Mucosa of gallbladder (tissue), 1 donor: ENCODE measurements around the gene MROH7. TPM values are rescaled to one million over a fixed set of nuclear protein-coding genes. Genes with fewer than 3 reads are reported as not detected.

Source experiments
- DNase-seq: peaks from one replicate; pipeline ENCODE4 v3.0.0-alpha.2; 2020; ENCODE audit warnings: low spot score
- total RNA-seq: library from RNA; stranded (reverse); gene quantifications from one replicate; pipeline ENCODE4 v1.2.1, GENCODE V29; 2021
- donor health status: DM: no; HTN: no; CAD: no.

Gene MROH7
- total RNA-seq: 8.0 TPM

DNA sequence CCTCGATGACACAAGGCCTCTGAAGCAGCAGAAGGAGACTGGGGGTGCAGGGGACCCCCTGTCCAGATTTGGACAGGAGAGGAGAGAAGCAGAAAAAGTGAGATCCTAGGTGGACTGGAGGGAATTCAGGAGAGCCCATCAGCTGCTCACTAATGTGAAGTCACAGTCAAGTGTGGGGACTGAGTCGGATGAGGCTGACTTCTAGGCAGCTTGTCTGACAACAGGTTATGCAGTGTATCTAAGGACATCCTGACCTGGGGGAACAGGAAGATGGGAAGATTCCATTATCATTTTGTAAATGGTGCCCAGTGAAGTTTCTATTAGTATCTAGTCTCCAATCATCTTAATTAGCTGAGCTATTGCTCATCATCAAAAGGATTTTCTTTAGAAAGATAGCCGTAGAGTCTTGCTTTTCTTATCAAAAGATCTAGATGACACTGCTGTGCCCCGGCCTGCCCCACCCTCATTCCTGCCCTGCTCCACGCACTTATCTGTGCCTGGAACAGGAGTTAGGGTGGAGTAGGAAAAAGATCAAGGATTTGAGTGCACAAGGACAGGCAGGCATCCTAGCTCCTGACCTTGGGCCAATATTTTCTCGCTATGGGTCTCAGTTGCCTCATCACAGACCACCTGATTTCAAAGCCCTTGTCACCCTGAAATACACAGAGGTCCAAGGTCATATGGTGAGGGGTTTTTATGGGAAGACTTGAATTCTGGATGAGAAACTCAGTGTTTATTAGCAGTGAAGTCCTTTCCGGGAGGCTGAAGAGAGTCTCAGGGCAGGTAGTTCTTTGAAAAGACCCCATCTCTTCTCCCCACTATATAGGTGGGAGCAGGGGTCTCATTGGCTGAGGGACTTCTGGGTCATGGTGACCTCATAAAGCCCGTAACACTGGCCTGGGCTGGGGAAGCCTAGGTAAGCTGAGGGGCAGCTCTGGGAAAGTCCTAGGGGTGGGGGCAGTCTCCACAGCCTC is at the start of gene MROH7:
TSS of gene MROH7 (plus strand) at position 924 of the 974 bp plus-strand sequence. CDS start 11,141 bp downstream, outside the sequence.
- no peak for DNase-seq

DNA sequence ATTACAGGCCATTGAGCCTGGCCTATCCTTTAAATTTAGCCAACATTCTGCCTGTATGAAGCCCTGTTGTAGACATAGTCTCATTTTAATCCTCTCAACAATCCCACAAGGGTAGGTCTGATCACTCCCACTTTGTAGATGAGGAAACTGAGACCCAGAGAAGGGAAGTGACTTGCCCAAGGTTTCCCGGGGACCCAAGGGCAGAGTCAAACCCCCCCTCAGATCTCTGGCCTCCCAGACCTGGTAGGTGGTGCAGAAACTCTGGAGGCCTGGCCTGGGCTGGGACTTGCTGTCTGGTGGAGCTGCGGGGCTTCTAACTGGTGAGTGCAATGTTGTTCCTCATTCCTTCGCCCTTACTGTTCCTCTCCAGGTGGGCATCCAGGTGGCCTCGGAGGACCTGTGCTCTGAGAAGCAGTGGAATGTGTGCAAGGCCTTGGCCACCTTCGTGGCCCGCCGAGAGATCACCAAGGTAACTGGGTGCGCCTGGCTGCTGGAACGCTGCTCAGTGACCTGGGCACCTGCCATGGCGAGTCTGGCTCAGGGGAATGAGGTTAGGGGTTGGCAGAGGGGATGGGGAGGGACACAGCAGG is 47.9 kb upstream of the MROH7 start:
- DNase-seq: no peak

DNA sequence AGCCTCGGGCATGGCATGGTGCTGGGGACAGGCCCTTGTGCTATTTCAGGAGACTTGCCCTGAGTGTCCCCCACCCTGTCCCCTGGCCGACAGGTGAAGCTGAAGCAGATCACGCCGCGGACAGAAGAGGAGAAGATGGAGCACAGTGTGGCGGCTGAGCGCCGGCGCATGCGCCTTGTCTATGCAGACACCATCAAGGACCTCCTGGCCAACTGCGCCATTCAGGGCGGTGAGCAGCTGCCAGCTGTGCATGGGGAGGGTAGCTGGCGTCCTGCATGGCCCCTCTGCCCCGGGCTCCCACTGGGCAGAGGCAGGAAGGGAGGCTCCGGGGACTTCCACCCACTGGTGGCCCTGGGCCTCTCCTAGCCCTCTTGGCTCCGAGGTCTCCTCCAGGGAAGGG is 47.1 kb upstream of the MROH7 start:
- DNase-seq: no peak

DNA sequence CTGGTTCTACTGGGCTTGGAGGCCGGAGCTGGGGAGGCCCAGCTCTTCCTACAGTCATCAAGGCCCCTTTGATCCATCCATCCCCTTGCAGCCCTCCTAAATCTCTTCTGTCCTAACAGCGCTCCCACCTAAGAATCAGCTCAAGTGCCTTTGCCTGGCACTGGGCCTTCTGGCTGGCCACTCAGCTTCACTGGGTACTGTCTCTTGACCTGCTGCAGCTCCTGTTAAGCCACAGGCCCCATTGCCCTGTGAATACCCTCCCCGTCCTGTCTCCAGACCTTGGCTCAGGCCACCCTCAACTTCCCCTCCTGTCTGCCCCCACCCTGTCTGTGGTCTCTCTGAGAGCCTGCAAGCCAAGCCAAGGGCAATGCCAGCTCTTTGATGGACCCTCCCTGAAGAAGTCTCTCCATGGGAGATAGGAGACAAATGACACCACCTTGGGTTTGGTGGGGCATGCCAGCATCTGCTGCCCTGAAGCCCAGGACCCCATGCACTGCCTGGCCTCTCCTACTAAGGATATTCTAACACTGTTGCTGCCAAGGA is 45.6 kb upstream of the MROH7 start:
- no peak for DNase-seq

DNA sequence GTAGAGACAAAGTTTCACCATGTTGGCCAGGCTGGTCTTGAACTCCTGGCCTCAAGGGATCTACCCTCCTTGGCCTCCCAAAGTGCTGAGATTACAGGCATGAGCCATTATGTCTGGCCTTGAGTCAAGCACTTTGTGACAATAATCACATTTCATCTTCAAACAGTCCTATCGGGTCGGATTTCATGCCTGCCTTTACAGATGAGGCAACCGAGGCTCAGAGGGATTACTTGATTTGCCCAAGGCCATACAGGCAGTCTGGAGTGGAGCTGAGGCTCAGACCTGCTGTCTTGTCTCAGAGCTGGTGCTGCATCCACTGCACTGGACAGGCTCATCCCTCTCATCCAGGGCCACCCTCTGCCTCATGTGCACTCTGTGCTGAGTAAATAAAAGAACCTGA is 44.8 kb upstream of the MROH7 start:
- DNase-seq: no peak

DNA sequence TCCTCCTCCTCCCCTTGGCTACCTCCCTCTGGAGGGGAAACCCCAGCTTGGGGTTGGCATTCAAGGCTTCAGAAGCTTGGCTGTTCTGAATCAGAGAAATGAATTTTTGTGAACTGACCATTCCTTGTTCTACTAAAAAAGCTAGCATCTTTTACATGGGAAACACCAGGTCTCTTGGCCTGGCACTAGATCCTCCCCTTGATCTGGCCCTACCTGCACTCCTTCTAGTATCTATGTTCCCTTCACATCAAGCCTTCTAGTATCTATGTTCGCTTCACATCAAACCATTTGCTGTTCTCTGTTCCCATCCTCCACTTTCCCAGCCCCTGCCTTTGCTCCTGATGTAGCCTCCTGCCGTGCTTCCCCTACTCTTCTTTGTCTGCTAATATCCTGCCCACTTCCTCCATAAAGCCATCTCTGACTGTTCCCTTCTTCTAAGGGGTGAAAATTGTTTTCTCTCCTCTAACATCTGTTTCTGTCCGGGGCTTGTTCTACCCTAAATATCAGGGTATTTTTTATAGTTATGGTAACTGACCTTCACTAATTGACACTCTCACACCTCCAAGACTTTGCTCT is 44.0 kb upstream of the MROH7 start:
- DNase-seq: no peak

DNA sequence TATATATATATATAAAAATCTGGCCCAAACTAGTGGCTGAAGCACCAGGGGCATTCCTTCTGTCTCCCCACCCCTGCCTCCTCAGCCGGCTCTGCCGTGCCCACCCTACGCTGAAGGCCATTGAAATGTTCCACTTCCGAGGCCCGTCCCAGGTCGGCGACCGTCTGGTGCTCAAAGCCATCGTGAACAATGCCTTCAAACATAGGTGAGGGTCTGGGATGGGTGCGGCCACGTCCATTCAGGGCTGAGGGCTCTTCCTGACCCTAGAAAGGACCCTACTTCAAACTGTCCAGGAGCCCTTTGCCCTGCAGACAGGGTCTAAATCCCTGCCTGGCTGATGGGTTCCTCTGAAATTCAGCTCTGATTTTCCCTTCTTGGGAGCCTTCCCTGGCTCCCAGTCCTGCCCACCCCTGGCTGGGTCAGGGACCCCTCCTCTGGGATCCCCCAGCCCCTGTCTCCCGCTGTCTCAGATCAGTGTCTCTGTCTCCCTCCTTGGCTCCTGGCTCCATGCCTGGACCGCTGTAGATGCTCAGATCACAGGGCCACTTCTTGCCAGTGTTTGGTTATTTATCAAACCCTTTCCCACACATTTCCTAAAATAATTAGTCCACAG is 42.3 kb upstream of the MROH7 start:
- no peak for DNase-seq

DNA sequence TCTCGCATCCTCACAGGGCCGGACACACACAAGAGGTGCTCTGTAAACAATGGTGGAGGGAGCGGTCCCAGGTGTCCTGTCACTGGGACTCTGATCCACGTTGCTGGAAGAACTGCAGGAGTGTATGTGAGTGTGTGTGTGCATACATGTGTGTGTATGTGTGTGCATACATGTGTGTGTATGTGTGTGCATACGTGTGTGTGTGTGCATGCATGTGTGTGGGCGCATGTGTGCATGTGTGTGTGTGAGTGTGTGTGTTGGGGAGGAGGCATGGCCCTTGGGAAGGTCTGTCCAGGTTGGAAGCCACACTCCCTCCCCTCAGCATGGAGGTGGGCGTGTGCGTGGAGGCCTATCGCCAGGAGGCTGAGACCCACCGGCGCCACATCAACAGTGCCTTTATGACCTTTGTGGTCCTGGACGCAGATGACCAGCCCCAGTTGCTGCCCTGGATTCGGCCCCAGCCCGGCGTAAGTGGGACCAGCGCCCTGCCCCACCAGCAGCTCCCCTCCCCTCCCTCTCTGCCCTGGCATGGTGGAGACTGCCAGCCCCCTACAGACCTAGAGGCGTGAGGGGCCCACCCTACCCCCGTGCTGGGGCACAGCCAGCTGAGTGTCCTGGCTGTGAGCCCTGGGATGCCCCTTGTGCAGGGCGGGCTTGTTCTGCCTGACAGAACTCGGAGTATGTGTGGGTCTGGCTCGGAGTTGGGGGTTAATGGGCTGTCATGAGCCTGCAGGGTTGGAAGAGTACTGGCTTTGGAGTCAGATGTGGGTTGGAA is 40.5 kb upstream of the MROH7 start:
- no peak for DNase-seq

DNA sequence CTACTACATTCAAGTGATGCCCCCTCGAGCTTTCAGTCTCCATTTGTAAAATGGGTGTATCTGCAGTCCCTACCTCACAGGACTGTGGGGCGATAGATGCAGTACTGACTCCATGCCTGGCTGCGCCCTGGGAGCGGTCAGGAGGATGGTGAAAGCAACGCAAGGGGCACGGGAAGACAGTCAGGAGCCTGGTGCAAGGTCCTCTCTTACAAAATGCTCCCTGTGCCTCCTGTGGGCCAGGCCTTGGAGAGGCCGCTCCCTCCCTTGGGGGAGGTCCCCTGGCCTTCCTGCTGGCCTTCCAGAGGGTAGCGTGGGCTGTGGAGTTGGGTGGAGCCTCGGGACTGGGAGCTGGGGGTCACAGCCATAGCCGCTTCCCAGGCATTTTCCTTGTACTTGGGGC is 39.9 kb upstream of the MROH7 start:
- no peak for DNase-seq

DNA sequence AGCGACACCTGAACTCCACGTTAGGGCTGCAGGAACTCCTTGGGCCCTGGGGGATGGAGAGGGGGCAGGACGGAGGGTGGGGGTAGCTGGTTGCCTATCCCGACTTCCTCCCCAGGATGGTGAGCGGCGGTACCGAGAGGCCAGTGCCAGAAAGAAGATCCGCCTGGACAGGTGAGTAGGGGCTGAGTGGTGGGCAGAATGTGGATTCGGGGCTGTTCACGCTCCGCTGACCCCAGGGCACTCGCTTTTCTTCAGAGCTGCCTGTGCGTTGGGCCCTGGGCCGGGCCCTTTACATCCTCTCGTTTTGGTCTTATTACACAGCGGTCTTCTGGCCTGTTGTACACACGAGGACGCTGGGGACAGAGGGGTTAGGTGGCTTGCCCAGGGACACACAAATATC is 39.0 kb upstream of the MROH7 start:
- DNase-seq: no peak

DNA sequence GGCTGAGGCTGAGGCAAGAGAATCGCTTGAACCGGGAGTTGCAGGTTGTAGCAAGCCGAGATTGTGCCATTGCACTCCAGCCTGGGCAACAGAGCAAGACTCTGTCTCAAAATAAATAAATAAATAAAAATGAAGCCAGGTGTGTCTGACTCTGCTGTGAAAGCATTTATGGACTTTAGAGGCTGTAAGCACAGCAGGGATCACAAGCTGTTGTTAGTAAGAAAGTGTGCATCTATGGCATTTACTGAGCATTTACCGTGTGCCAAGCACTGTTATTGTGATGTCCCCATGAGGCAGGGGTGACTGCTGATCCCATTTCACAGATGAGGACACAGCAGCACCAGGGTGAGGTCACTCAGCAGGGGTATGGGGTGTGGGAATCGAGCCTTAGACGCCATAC is 38.3 kb upstream of the MROH7 start:
- no peak for DNase-seq

DNA sequence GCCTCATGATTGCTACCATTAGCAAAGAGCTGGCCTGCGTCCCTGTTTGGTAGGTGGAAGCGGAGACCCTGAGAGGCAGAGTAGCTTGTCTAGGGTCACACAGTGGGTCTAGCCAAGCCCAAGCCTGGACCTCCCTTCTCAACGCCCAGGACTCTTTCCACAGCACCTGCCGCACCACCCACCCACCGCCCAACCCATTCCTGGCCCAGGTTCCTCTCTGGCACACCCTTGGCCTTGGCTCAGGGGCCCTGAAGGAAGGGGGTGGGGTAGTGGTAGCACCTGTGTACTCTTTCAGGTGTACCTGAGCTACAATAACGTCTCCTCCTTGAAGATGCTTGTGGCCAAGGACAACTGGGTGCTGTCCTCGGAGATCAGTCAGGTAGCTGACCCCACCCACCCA is 37.5 kb upstream of the MROH7 start:
- no peak for DNase-seq

DNA sequence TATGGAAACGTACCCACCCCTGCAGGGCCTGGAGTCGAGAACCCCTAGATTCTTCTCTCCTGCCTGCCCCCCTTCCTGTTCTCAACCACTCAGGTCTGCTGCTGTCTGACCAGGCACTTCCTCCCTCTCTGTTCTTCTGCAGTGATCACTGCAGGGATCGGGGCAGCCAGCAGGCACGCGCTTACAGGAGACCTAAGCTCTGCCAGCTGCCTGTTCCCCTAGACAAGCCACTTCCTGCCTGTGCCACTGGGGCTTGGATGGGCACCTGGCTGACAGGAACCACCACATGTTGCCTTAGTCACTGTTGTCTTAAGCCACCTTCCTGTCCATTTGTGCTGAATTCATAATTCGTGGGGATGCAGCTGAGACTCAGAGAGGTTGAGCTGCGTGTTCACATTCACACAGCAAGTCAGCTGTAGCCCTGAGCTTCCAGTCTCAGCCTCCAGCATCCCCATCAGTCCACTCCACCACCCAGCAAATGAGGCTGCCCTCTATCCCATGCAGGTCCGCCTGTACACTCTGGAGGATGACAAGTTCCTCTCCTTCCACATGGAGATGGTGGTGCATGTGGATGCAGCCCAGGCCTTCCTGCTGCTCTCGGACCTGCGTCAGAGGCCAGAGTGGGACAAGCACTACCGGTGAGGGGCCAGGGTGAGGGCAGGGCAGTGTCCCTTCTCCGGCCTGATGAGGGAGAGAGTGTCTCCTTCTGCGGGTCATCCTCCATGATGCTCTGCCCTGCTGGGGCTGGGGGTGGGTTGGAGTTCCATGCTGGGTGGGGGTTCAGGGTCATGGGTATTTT is 36.8 kb upstream of the MROH7 start:
- no peak for DNase-seq

DNA sequence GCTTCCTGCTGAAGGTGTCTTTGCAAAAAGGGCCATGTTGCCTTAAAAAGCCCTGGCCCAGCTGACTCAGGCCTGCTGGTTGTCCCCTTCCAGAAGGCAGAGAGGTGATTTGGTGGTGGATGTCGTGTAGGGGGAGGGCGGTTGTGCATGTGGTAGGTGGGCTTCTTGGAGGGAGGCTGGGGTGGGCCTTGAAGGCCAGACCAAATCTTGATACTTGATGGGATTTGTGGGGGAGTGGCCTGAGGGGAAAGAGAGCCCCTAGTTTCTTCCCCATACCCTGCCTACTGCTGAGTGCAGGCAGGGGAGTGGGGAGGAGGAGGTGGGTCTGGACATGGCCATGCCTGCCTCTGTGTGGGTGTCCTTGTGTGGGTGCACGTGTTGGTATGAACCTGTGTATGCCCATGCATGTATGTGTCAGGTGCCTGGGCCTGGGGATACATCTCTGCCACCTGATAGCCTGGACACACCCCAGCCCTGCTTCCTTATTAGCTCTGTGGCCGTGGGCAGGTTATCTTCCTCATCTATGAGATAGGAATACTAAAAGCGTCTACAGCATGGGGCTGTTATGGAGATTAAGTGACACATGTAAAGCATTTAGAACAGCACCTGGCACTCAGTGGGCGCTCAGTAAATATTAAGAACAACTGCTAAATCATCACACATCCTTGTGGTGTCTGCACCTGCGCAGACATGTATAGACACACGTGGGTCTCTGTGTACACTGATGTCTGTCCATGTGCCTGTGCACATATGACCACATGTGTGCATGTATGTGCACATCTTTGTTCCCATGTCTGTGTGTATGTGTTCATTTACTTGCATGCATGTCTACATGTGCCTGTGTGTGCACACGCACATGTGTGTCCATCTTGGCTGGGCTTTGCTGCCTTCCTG is 35.2 kb upstream of the MROH7 start:
- no peak for DNase-seq

DNA sequence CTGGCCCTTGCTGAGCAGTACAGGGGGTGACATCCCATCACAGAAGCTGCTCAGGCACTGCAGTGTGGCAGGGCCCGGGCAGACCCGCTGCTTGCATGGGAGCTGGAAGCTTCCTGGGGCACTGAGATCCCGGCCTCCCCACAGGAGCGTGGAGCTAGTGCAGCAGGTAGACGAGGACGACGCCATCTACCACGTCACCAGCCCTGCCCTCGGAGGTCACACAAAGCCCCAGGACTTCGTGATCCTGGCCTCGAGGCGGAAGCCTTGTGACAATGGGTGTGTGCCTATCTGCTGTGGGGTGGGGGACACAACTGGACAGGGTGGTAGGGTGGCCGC is 34.6 kb upstream of the MROH7 start:
- no peak for DNase-seq

DNA sequence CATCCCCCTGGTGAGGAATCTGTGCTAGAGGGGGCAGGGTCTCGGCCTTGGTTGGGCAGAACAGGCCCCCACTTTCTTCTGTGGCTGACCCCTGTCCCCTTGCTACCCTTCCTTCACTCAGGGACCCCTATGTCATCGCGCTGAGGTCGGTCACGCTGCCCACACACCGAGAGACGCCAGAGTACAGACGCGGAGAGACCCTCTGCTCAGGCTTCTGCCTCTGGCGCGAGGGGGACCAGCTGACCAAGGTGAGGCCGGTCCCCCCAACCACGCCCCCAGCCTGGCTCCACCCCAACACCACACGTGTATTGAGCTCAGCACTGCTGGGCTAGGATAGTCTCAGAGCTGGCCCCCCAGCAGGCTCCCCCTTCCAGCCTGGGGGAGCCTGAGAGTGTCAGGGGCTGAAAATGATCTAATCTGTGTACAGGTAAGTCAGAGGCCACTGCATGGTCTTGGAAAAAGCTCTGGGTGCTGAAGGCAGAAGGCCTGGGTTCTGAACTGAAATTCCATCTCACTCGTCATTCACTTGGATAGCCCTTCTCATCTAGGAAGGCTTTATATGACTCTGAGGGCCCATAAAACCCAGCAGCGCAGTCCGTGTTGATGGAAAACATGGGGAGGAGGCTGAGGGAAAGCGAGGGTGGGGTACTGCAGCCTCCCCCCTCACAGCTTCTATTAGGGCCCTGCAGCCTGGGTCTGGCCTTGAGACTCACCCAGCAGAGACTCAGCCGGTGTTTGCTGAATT is 33.6 kb upstream of the MROH7 start:
- no peak for DNase-seq

DNA sequence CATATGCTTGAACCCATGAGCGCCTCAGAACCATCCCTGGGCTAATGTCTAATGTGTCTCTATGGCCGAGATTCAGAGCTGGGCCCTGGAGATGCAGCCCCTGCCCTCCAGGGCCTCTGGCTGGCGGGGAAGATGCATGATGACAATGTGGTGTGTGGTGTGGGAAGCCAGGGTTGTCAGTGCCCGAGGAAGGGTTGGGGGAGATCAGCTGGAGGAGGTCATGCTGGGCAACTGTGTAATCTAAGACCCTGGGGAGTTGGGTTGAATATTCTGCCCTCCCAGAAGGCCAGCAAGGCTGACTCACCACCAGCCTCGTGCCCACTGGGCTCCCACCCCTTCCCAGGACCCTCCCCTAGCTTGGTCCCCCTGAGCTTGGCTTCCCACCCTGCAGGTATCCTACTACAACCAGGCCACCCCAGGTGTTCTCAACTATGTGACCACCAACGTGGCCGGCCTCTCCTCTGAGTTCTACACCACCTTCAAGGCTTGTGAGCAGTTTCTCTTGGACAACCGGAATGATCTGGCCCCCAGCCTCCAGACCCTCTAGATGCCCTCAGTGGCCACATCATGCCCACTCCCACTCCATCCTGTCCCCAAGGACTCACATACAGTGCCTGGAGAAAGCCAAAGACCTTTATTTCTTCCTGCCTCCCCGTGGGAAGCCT is 32.9 kb upstream of the MROH7 start:
- DNase-seq: no peak

DNA sequence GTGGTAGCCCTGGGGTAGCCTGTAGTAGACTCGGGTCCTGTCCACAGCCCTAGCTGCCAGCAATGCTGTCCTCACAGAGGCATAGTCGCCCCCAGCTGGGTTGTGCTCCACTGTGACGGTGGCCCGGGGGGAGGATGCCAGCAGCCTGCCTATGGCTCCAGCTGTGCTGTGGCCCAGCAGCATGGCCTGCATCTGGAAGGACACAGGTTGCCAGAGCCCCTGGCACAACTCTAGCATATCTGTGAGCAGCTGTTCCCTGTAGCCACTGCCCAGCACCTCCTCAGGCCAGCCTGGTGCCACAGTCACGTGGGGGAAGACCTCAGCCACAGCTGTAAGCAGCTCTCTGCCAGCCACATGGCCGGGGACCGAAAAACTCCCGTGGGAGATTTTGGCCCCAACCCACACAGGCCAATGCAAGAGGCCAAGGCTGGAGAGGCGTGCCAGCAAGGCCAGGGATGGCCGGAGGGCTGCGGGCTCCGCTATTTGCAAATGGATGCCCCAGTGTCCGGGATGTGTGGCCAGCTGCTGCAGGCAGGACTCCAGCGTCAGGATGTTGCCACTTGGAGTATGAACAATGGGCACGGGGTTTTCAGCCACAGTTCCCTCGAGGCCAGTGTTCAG is 32.2 kb upstream of the MROH7 start:
- DNase-seq: no peak
